ENCODE results near the gene EREG. TPM values are rescaled to one million over a fixed set of nuclear protein-coding genes. Genes with fewer than 3 reads are reported as not detected.

Gene EREG
- total and polyA plus RNA-seq, 9 of the 15 experiments (the other 6 are each of a cell fraction or from before 2014, with no cell fraction given): 0.97 to 7.3 (median 2.5) TPM

DNA sequence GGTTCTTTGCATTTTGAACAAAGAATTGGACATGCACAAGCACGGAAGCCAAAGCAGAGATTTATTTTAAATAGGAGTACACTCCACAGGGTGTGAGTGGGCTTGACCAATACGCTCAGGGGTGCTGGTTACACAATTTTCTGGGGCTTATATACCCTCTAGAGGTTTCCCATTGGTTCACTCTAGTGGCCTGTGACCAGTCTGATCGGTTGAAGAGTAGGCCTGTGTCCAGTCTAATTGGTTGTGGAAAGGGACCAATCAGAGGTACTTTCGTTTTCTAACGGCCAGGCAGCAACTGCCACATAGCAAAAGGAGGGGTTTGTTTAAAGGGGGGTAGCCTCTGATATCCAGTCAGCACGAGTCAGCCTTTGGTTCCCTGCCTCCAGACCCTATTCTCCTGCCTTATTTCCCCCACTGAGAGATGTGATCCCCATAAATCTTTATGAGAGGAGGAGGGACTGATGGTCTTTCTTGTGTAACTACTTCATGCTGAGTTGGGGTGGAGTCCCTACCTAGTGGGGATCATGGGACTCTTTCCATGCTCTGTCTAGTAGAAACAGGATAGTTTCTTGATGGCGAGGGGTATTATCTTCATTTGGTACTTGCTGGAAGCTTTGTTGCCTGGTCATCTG lies 68.7 kb downstream of the EREG start (continued):
- TF ChIP-seq, protein P1, sequence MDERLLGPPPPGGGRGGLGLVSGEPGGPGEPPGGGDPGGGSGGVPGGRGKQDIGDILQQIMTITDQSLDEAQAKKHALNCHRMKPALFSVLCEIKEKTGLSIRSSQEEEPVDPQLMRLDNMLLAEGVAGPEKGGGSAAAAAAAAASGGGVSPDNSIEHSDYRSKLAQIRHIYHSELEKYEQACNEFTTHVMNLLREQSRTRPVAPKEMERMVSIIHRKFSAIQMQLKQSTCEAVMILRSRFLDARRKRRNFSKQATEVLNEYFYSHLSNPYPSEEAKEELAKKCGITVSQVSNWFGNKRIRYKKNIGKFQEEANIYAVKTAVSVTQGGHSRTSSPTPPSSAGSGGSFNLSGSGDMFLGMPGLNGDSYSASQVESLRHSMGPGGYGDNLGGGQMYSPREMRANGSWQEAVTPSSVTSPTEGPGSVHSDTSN (CRISPR knock-in tag; IDR thresholded peaks at IDR 0.05; ENCODE audit: low read depth): no peak
- TF ChIP-seq, protein P1 (tag; conservative IDR thresholded peaks at IDR 0.05; ENCODE audit: low read depth): 0 out of 2 replicates have a peak, but pooled peaks have one; percentile 14
- TF ChIP-seq ZNF143 (CRISPR knock-in tag; IDR thresholded peaks at IDR 0.05): no peak
- no peak for TF ChIP-seq KLF16 (IDR thresholded peaks at IDR 0.05)
- TF ChIP-seq TEAD1 (CRISPR knock-in tag; IDR thresholded peaks at IDR 0.05): no peak
- peak; percentile 70; the same call in 1 of the 2 replicates for TF ChIP-seq CC2D1A (IDR thresholded peaks at IDR 0.05)
- TF ChIP-seq, protein P2, sequence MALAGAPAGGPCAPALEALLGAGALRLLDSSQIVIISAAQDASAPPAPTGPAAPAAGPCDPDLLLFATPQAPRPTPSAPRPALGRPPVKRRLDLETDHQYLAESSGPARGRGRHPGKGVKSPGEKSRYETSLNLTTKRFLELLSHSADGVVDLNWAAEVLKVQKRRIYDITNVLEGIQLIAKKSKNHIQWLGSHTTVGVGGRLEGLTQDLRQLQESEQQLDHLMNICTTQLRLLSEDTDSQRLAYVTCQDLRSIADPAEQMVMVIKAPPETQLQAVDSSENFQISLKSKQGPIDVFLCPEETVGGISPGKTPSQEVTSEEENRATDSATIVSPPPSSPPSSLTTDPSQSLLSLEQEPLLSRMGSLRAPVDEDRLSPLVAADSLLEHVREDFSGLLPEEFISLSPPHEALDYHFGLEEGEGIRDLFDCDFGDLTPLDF (CRISPR knock-in tag; IDR thresholded peaks at IDR 0.05): no peak
- no peak for TF ChIP-seq TAL1 (IDR thresholded peaks at IDR 0.05)
- TF ChIP-seq MYBL2 (IDR thresholded peaks at IDR 0.05; ENCODE audit: low read depth): peak; percentile 75
- no peak for TF ChIP-seq MYBL2 (CRISPR knock-in tag; IDR thresholded peaks at IDR 0.05; ENCODE audit: borderline replicate concordance)
- no peak for TF ChIP-seq EHMT2 (IDR thresholded peaks at IDR 0.05)
- TF ChIP-seq, protein P3, sequence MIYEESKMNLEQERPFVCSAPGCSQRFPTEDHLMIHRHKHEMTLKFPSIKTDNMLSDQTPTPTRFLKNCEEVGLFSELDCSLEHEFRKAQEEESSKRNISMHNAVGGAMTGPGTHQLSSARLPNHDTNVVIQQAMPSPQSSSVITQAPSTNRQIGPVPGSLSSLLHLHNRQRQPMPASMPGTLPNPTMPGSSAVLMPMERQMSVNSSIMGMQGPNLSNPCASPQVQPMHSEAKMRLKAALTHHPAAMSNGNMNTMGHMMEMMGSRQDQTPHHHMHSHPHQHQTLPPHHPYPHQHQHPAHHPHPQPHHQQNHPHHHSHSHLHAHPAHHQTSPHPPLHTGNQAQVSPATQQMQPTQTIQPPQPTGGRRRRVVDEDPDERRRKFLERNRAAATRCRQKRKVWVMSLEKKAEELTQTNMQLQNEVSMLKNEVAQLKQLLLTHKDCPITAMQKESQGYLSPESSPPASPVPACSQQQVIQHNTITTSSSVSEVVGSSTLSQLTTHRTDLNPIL (CRISPR knock-in tag; IDR thresholded peaks at IDR 0.05): no peak
- TF ChIP-seq, protein P4, sequence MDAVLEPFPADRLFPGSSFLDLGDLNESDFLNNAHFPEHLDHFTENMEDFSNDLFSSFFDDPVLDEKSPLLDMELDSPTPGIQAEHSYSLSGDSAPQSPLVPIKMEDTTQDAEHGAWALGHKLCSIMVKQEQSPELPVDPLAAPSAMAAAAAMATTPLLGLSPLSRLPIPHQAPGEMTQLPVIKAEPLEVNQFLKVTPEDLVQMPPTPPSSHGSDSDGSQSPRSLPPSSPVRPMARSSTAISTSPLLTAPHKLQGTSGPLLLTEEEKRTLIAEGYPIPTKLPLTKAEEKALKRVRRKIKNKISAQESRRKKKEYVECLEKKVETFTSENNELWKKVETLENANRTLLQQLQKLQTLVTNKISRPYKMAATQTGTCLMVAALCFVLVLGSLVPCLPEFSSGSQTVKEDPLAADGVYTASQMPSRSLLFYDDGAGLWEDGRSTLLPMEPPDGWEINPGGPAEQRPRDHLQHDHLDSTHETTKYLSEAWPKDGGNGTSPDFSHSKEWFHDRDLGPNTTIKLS (IDR thresholded peaks at IDR 0.05; ENCODE audit: borderline replicate concordance, low read depth): no peak
- no peak for TF ChIP-seq DIDO1 (tag; IDR thresholded peaks at IDR 0.05; ENCODE audit: low read depth)
- TF ChIP-seq EWSR1 (IDR thresholded peaks at IDR 0.05; ENCODE audit: borderline replicate concordance, low read depth, partially characterized antibody): no peak
- TF ChIP-seq FOXK2 (conservative IDR thresholded peaks at IDR 0.05 in 1 of 2, IDR thresholded peaks at IDR 0.05 in 1 of 2; ENCODE audit: low read depth in 2 of 2): no peak
- no peak for TF ChIP-seq ZNF444 (CRISPR knock-in tag; IDR thresholded peaks at IDR 0.05)
- TF ChIP-seq ZFP36 (IDR thresholded peaks at IDR 0.05; ENCODE audit: low read depth, low read length, partially characterized antibody): no peak
- TF ChIP-seq EP300 (IDR thresholded peaks at IDR 0.05; ENCODE audit: low read length): no peak
- TF ChIP-seq, protein P5, sequence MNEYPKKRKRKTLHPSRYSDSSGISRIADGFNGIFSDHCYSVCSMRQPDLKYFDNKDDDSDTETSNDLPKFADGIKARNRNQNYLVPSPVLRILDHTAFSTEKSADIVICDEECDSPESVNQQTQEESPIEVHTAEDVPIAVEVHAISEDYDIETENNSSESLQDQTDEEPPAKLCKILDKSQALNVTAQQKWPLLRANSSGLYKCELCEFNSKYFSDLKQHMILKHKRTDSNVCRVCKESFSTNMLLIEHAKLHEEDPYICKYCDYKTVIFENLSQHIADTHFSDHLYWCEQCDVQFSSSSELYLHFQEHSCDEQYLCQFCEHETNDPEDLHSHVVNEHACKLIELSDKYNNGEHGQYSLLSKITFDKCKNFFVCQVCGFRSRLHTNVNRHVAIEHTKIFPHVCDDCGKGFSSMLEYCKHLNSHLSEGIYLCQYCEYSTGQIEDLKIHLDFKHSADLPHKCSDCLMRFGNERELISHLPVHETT (CRISPR knock-in tag; conservative IDR thresholded peaks at IDR 0.05 in 1 of 2, IDR thresholded peaks at IDR 0.05 in 1 of 2): no peak
- no peak for TF ChIP-seq MCM7 (IDR thresholded peaks at IDR 0.05)

Data from K562 (cell line).